PC-3 (cell line): Measurements from ENCODE around the gene LYRM4.

Experiments
- EZH2 ChIP-seq: fragments of 300-600 bp; sonication (generic); IDR thresholded peaks from one replicate; pipeline ENCODE4 v1.6.1; 2017; ENCODE audit warnings: antibody characterized with exemption, mild to moderate bottlenecking, low read length; ENCODE audit not compliant: unreplicated experiment
- TF ChIP-seq, protein P1 (sequence below): fragments of 300-600 bp; sonication (generic); conservative IDR thresholded peaks from 2 replicates; pipeline ENCODE4 v1.5.1; 2017; ENCODE audit warnings: antibody characterized with exemption, low read depth, mild to moderate bottlenecking, low read length

DNA sequence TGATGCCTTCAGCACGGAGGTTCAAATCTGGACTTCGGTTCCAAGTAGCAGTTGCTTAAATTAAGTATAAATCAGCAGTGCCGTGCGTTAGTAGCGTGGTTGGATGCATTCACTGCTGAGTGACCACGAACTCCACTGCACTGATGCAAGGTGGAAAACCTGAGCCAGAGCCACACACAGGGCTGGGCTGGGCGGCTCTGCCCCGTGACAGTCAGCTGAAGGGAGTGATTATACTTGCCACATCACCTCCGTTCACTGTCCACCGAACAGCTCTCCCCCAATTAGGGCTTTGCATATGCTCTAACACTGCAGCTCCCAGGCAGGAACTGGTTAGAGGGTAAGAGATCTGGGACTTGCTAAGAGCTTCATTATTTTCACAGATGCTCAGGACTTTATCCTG lies 153.4 kb downstream of the LYRM4 start:
- TF ChIP-seq EZH2, result no peak
- TF ChIP-seq, protein P1, sequence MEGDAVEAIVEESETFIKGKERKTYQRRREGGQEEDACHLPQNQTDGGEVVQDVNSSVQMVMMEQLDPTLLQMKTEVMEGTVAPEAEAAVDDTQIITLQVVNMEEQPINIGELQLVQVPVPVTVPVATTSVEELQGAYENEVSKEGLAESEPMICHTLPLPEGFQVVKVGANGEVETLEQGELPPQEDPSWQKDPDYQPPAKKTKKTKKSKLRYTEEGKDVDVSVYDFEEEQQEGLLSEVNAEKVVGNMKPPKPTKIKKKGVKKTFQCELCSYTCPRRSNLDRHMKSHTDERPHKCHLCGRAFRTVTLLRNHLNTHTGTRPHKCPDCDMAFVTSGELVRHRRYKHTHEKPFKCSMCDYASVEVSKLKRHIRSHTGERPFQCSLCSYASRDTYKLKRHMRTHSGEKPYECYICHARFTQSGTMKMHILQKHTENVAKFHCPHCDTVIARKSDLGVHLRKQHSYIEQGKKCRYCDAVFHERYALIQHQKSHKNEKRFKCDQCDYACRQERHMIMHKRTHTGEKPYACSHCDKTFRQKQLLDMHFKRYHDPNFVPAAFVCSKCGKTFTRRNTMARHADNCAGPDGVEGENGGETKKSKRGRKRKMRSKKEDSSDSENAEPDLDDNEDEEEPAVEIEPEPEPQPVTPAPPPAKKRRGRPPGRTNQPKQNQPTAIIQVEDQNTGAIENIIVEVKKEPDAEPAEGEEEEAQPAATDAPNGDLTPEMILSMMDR, result no peak
